IMR-90 (cell line): Measurements from ENCODE around the gene MAP3K5. TPM values are rescaled to one million over a fixed set of nuclear protein-coding genes. Genes with fewer than 3 reads are reported as not detected.

Source experiments
- ATAC-seq: fragments of 200-7000 bp; cut with Tn5 transposase; 2 replicates; pipeline ENCODE4 v1.9.1; 2020; ENCODE audit warnings: low read depth, mild to moderate bottlenecking, moderate library complexity
- BruUV-seq: library from RNA; stranded (reverse); fragments of 400-500 nt; replicated peaks from 2 replicates; lab custom pipeline; 2021; lab: Mats Ljungman, UMichigan
- CTCF ChIA-PET: fragments of 300-600 bp; formaldehyde crosslinking; extraction: SDS; loops from one replicate; lab custom pipeline; 2021; ENCODE audit warnings: antibody characterized with exemption; lab: Yijun Ruan, JAX
- POLR2A ChIA-PET: fragments of 300-600 bp; sonication (Branson Sonifier 250); formaldehyde crosslinking; loops from one replicate; lab custom pipeline; 2022; ENCODE audit warnings: antibody characterized with exemption; ENCODE audit not compliant: unreplicated experiment; lab: Charles Lee
- DNase-seq: peaks from one replicate; pipeline ENCODE4 v3.0.0; 2013
- H2AFZ ChIP-seq: replicated peaks from 2 replicates; pipeline ENCODE3; 2013; ENCODE audit warnings: low read length, mild to moderate bottlenecking; ENCODE audit not compliant: poor library complexity
- H2AK5ac ChIP-seq: 2 replicates; pipeline ENCODE4 v1.6.1; 2013; ENCODE audit warnings: low read depth, low read length, inconsistent platforms
- H2AK9ac ChIP-seq: replicated peaks from 2 replicates; pipeline ENCODE3; 2013; ENCODE audit warnings: mild to moderate bottlenecking, low read depth, low read length, moderate library complexity; ENCODE audit not compliant: poor library complexity
- H2BK120ac ChIP-seq: 2 replicates; pipeline ENCODE4 v1.6.1; 2013; ENCODE audit warnings: low read depth, low read length, inconsistent platforms
- H2BK15ac ChIP-seq: 3 replicates; pipeline ENCODE4 v1.6.1; 2013; ENCODE audit warnings: low read depth, low read length, inconsistent platforms
- H2BK20ac ChIP-seq: 2 replicates; pipeline ENCODE4 v1.6.1; 2013; ENCODE audit warnings: low read depth, mild to moderate bottlenecking, inconsistent platforms, low read length, moderate library complexity
- H2BK5ac ChIP-seq: 2 replicates; pipeline ENCODE4 v1.6.1; 2013; ENCODE audit warnings: mild to moderate bottlenecking, low read depth, low read length, inconsistent platforms; ENCODE audit not compliant: poor library complexity, severe bottlenecking
- H3K14ac ChIP-seq: replicated peaks from 2 replicates; pipeline ENCODE4 v1.6.1; 2013; ENCODE audit warnings: low read depth, low read length, inconsistent platforms
- H3K18ac ChIP-seq: 2 replicates; pipeline ENCODE4 v1.6.1; 2013; ENCODE audit warnings: low read depth, low read length, control low read depth
- H3K23ac ChIP-seq: 2 replicates; pipeline ENCODE4 v1.6.1; 2013; ENCODE audit warnings: low read depth, low read length, inconsistent platforms
- H3K27ac ChIP-seq: 2 replicates; pipeline ENCODE4 v1.5.1; 2013; ENCODE audit warnings: mild to moderate bottlenecking, control low read depth, low read length; ENCODE audit not compliant: insufficient read depth
- H3K27me3 ChIP-seq: 2 replicates; pipeline ENCODE4 v1.6.1; 2013; ENCODE audit warnings: low read length; ENCODE audit not compliant: control insufficient read depth, insufficient read depth
- H3K36me3 ChIP-seq: 2 replicates; pipeline ENCODE4 v1.6.1; 2013; ENCODE audit warnings: low read length, mixed read lengths; ENCODE audit not compliant: control insufficient read depth, insufficient read depth
- H3K4ac ChIP-seq: 2 replicates; pipeline ENCODE4 v1.6.1; 2013; ENCODE audit warnings: low read depth, low read length, inconsistent platforms
- H3K4me1 ChIP-seq: 2 replicates; pipeline ENCODE4 v1.6.1; 2013; ENCODE audit warnings: low read length, mixed read lengths; ENCODE audit not compliant: control insufficient read depth, insufficient read depth
- H3K4me2 ChIP-seq: 2 replicates; pipeline ENCODE4 v1.6.1; 2013; ENCODE audit warnings: low read depth, mild to moderate bottlenecking, control low read depth, low read length, moderate library complexity
- H3K4me3 ChIP-seq: 2 replicates; pipeline ENCODE4 v1.5.1; 2013; ENCODE audit warnings: low read depth, mild to moderate bottlenecking, control low read depth, low read length, moderate library complexity; ENCODE audit not compliant: insufficient read depth
- H3K56ac ChIP-seq: 2 replicates; pipeline ENCODE4 v1.6.1; 2013; ENCODE audit warnings: low read length, inconsistent platforms; ENCODE audit not compliant: insufficient read depth; ENCODE audit errors: extremely low read depth
- H3K79me1 ChIP-seq, 2 experiments: 2 replicates each; pipeline ENCODE4 v1.6.1; 2013; ENCODE audit warnings: low read length in 2 of 2, inconsistent platforms in 1 of 2, low read depth in 1 of 2
- H3K9ac ChIP-seq: 2 replicates; pipeline ENCODE4 v1.6.1; 2013; ENCODE audit warnings: low read depth, low read length, control low read depth
- H3K9me1 ChIP-seq: 2 replicates; pipeline ENCODE4 v1.6.1; 2013; ENCODE audit warnings: low read length, inconsistent platforms; ENCODE audit not compliant: insufficient read depth
- H3K9me3 ChIP-seq: 2 replicates; pipeline ENCODE4 v1.6.1; 2013; ENCODE audit warnings: low read length; ENCODE audit not compliant: control insufficient read depth, insufficient read depth
- H4K20me1 ChIP-seq: 2 replicates; pipeline ENCODE4 v1.6.1; 2013; ENCODE audit warnings: low read length, inconsistent platforms; ENCODE audit not compliant: insufficient read depth
- H4K5ac ChIP-seq: 2 replicates; pipeline ENCODE4 v1.6.1; 2013; ENCODE audit warnings: mild to moderate bottlenecking, low read depth, low read length, control low read depth
- H4K8ac ChIP-seq, 2 experiments: 2 replicates each; pipeline ENCODE4 v1.6.1; 2013; ENCODE audit warnings: low read depth in 2 of 2, low read length in 2 of 2, control low read depth in 1 of 2, inconsistent platforms in 1 of 2
- H4K91ac ChIP-seq: 2 replicates; pipeline ENCODE4 v1.6.1; 2013; ENCODE audit warnings: low read depth, low read length, inconsistent platforms; ENCODE audit not compliant: insufficient read depth
- BHLHE40 ChIP-seq: fragments of 150-350 bp; IDR thresholded peaks from 2 replicates; pipeline ENCODE4 v1.6.1; 2016; ENCODE audit warnings: mild to moderate bottlenecking, low read depth, low read length
- CEBPB ChIP-seq: IDR thresholded peaks from 2 replicates; pipeline ENCODE4 v1.6.1; 2012; ENCODE audit warnings: low read depth, low read length, improper control_type of control experiment
- CHD1 ChIP-seq: IDR thresholded peaks from 2 replicates; pipeline ENCODE4 v1.6.1; 2012; ENCODE audit warnings: low read depth, low read length, improper control_type of control experiment
- CTCF ChIP-seq: conservative IDR thresholded peaks from 2 replicates; pipeline ENCODE4 v1.5.1; 2012; ENCODE audit warnings: mild to moderate bottlenecking, low read depth, low read length, improper control_type of control experiment
- ELK1 ChIP-seq: fragments of 150-350 bp; IDR thresholded peaks from 2 replicates; pipeline ENCODE4 v1.6.1; 2016; ENCODE audit warnings: low read depth, mild to moderate bottlenecking, low read length, moderate library complexity, borderline replicate concordance
- FOS ChIP-seq: fragments of 150-350 bp; IDR thresholded peaks from 2 replicates; pipeline ENCODE4 v1.6.1; 2016; ENCODE audit warnings: low read depth, low read length
- MAFK ChIP-seq: IDR thresholded peaks from 2 replicates; pipeline ENCODE4 v1.6.1; 2012; ENCODE audit warnings: low read depth, low read length, improper control_type of control experiment
- MAZ ChIP-seq: IDR thresholded peaks from 2 replicates; pipeline ENCODE4 v1.6.1; 2012; ENCODE audit warnings: low read depth, mild to moderate bottlenecking, low read length, improper control_type of control experiment, moderate library complexity, borderline replicate concordance
- MXI1 ChIP-seq: IDR thresholded peaks from 2 replicates; pipeline ENCODE4 v1.6.1; 2012; ENCODE audit warnings: low read depth, mild to moderate bottlenecking, low read length, moderate library complexity, borderline replicate concordance
- NFE2L2 ChIP-seq: fragments of 150-350 bp; IDR thresholded peaks from 2 replicates; pipeline ENCODE4 v1.6.1; 2016; ENCODE audit warnings: low read depth, mild to moderate bottlenecking, low read length
- POLR2A ChIP-seq: IDR thresholded peaks from 2 replicates; pipeline ENCODE4 v1.6.1; 2012; ENCODE audit warnings: mild to moderate bottlenecking, low read depth, low read length
- RAD21 ChIP-seq: IDR thresholded peaks from 2 replicates; pipeline ENCODE4 v1.6.1; 2012; ENCODE audit warnings: low read length, improper control_type of control experiment
- RCOR1 ChIP-seq: IDR thresholded peaks from 2 replicates; pipeline ENCODE4 v1.6.1; 2012; ENCODE audit warnings: mild to moderate bottlenecking, low read length, improper control_type of control experiment; ENCODE audit not compliant: insufficient replicate concordance
- RFX5 ChIP-seq: IDR thresholded peaks from 2 replicates; pipeline ENCODE4 v1.8.0; 2012; ENCODE audit warnings: low read depth, mild to moderate bottlenecking, low read length, moderate library complexity
- SMC3 ChIP-seq: fragments of 150-350 bp; IDR thresholded peaks from 2 replicates; pipeline ENCODE4 v1.6.1; 2016; ENCODE audit warnings: low read depth, mild to moderate bottlenecking, antibody characterized with exemption, low read length, moderate library complexity
- USF2 ChIP-seq: fragments of 150-350 bp; IDR thresholded peaks from 2 replicates; pipeline ENCODE4 v1.6.1; 2017; ENCODE audit warnings: mild to moderate bottlenecking, antibody characterized with exemption, low read length, low read depth
- WGBS, 2 experiments: methylation state at CpG; one replicate each; pipeline versions ENCODE4 v1.1.5 to v1.1.7; 2013; ENCODE audit warnings: missing lambda C conversion rate in 2 of 2; ENCODE audit not compliant: insufficient read length in 1 of 2; ENCODE audit errors: extremely low coverage in 2 of 2; 5-methylcytosine and 5-hydroxymethylcytosine counted together
- dilution Hi-C: fragments of 300-500 bp; cut with HindIII; formaldehyde crosslinking; loops from one replicate; pipeline ENCODE4 v1.14.3; 2018; ENCODE audit warnings: low sequenced_read_pairs; ENCODE audit not compliant: unreplicated experiment
- in situ Hi-C: fragments of 300-500 bp; cut with MboI; formaldehyde crosslinking; loops from 3 replicates; pipeline ENCODE4 v1.14.3; 2019; ENCODE audit warnings: low sequenced_read_pairs, inconsistent platforms, mixed read lengths
- intact Hi-C: fragments of 100-400 bp; cut with micrococcal nuclease; formaldehyde crosslinking; loops from 2 replicates; pipeline ENCODE4 v1.10.0; 2022
- polyA plus RNA-seq, 3 experiments: library from polyadenylated mRNA; depleted of rRNA; stranded (reverse); fragments of >200 nt; gene quantifications; 2 replicates each; pipeline ENCODE4 v1.2.3, GENCODE V29; 2012; ENCODE audit warnings: low replicate concordance in 1 of 3
- total RNA-seq: library from RNA; depleted of rRNA; stranded (reverse); fragments of >200 nt; gene quantifications from 2 replicates; pipeline ENCODE4 v1.2.3, GENCODE V29; 2012

MAP3K5 gene
- total and polyA plus RNA-seq, 2 of the 4 experiments (the other 2 are of a cell fraction), result 5.4 to 17.6 TPM

GRCh38 chr6:136511926-136512325, 280.4 kb downstream of the MAP3K5 start:
- intact Hi-C loops, result no loop called here
- no peak overlapping the region for H2BK120ac ChIP-seq
- H2AK5ac ChIP-seq, result no peak overlapping the region
- H3K18ac ChIP-seq, result no peak overlapping the region
- no peaks in the 10 kb centered on the region for H3K36me3 ChIP-seq
- no TSS peak for BruUV-seq
- no peak overlapping the region for H2AK9ac ChIP-seq
- H4K5ac ChIP-seq, result no peak overlapping the region
- no peak overlapping the region for H3K27ac ChIP-seq
- no peak overlapping the region for H3K56ac ChIP-seq
- no peak overlapping the region for H4K91ac ChIP-seq
- in situ Hi-C loops, result no loop called here
- TF ChIP-seq USF2, result no peak
- TF ChIP-seq MAZ, result no peak
- TF ChIP-seq MAFK, result no peak
- TF ChIP-seq MXI1, result no peak
- TF ChIP-seq POLR2A, result no peak
- no peak for TF ChIP-seq RFX5
- TF ChIP-seq RAD21, result no peak
- no peak for TF ChIP-seq BHLHE40
- TF ChIP-seq NFE2L2, result no peak
- TF ChIP-seq SMC3, result no peak
- no peak for TF ChIP-seq CHD1
- no peak for TF ChIP-seq ELK1
- TF ChIP-seq RCOR1, result no peak
- TF ChIP-seq CTCF, result no peak
- TF ChIP-seq FOS, result no peak
- no peak for TF ChIP-seq CEBPB
- H3K14ac ChIP-seq, result no peak overlapping the region
- no peak overlapping the region for H2BK20ac ChIP-seq
- H2BK15ac ChIP-seq, result no peak overlapping the region
- DNase-seq, result no peak
- CTCF ChIA-PET, result no interaction called here
- H4K20me1 ChIP-seq, result no peaks in the 10 kb centered on the region
- H3K9ac ChIP-seq, result no peak overlapping the region
- H3K4me3 ChIP-seq, result no peak overlapping the region
- no peak overlapping the region for H2BK5ac ChIP-seq
- ATAC-seq, result no peak
- no peak overlapping the region for H3K4ac ChIP-seq
- peaks cover 15% of the 10 kb centered on the region for H3K27me3 ChIP-seq
- WGBS, 2 experiments, result 80% methylated on average over 1 of the region's 3 CpGs; no CpG with 5 or more reads in 1 of the 2 experiments
- H3K79me1 ChIP-seq, result no peaks in the 10 kb centered on the region
- H3K9me1 ChIP-seq, result no peaks in the 10 kb centered on the region
- dilution Hi-C loops, result no loop called here
- POLR2A ChIA-PET, result no interaction called here
- H3K23ac ChIP-seq, result no peak overlapping the region
- no peak overlapping the region for H3K4me2 ChIP-seq
- H4K8ac ChIP-seq, result no peak overlapping the region
- H3K4me1 ChIP-seq, result no peaks in the 10 kb centered on the region
- H2AFZ ChIP-seq, result no peak overlapping the region
- H3K9me3 ChIP-seq, result no peaks in the 10 kb centered on the region
